NCI-H460 (cell line): Measurements from ENCODE around the gene VPS18. TPM values are rescaled to one million over a fixed set of nuclear protein-coding genes. Genes with fewer than 3 reads are reported as not detected.

Experiments used
- DNase-seq: peaks from one replicate; pipeline ENCODE4 v3.0.0-alpha.2; 2016; ENCODE audit warnings: low read depth; ENCODE audit errors: extremely low read depth
- small RNA-seq, 2 experiments: library from RNA; depleted of rRNA; stranded (forward); fragments of <200 nt; gene quantifications; one replicate each; pipeline ENCODE3, GENCODE V24; 2014
- total RNA-seq: library from RNA; depleted of rRNA; stranded (reverse); fragments of >200 nt; shearing (Covaris generic); gene quantifications from 2 replicates; pipeline ENCODE4 v1.2.3, GENCODE V29; 2014; rRNA removed

Gene VPS18
- total RNA-seq, 1 experiment from 2014 or later: 11.4 TPM

- DNase-seq: no peak
Measured at GRCh38 chr15:40952301-40952900, 58.2 kb downstream of the VPS18 start.

GRCh38 chr15:40952901-40953712 lies 58.9 kb downstream of the VPS18 start, which contains the start of gene CHAC1:
TSS of gene CHAC1 (plus strand) at chr15:40953471. CDS start at chr15:40953584, 113 bp downstream.
- DNase-seq: peak; percentile 98

Small RNA genes lying within 50 kb of the gene (small RNA-seq; reads per million reads assigned to genes)
- gene AC025166.1: 0 reads per million in 2 experiments
- gene ISCA1P4: 0 reads per million in 2 experiments

Other genes with a start within 250 kb of the VPS18 start
- gene RAD51, start 199.3 kb upstream of the VPS18 start, total RNA-seq: 4.3 and 7.1 TPM in 2 replicates
- gene RMDN3, start 139.2 kb upstream of the VPS18 start, total RNA-seq: 15.2 and 19.7 TPM in 2 replicates
- 7.1 and 8.7 TPM in 2 replicates for gene GCHFR, start 130.4 kb upstream of the VPS18 start, total RNA-seq
- gene C15orf62, start 124.5 kb upstream of the VPS18 start, total RNA-seq: 0.25 and 0.40 TPM in 2 replicates
- gene ZFYVE19, start 87.4 kb upstream of the VPS18 start, total RNA-seq: 9.6 and 14.6 TPM in 2 replicates
- gene DNAJC17, start 87.0 kb upstream of the VPS18 start, total RNA-seq: 27.3 and 27.9 TPM in 2 replicates
- gene PPP1R14D, start 65.7 kb upstream of the VPS18 start, total RNA-seq: not detected in 2 replicates
- gene SPINT1, start 50.4 kb upstream of the VPS18 start, total RNA-seq: 1.7 and 2.4 TPM in 2 replicates
- gene RHOV, start 20.2 kb upstream of the VPS18 start, total RNA-seq: 0.14 and 0.57 TPM in 2 replicates
- 0.05 TPM in 1 of 2 replicates, not detected in the other for gene DLL4, start 34.9 kb downstream of the VPS18 start, total RNA-seq
- 61.1 and 66.9 TPM in 2 replicates for gene CHAC1, start 59.0 kb downstream of the VPS18 start, total RNA-seq
- gene INO80, start 221.8 kb downstream of the VPS18 start, total RNA-seq: 22.9 and 25.2 TPM in 2 replicates